ENCODE results near the gene USP26. TPM values are rescaled to one million over a fixed set of nuclear protein-coding genes. Genes with fewer than 3 reads are reported as not detected.

USP26 gene
- total RNA-seq, 3 donors from 2014 or later, result not detected

Other genes starting within 250 kb of the USP26 start
- gene HS6ST2, start 138.5 kb downstream of the USP26 start, total RNA-seq, result 1 to 10 TPM in 2 of 3 donors, under 1 TPM in 1; 0.32 to 1.3 (median 1.2) TPM
- not detected for gene TFDP3, start 121.2 kb upstream of the USP26 start, total RNA-seq

Data from breast epithelium (tissue), 3 donors.